Measurements from ENCODE around the gene ADAR.

Gene ADAR

GRCh38 chr1:154533952-154534844 is 73.8 kb downstream of the ADAR start:
- no peak for DNase-seq (ENCODE audit: low read depth)
- TF ChIP-seq CTCF (IDR thresholded peaks at IDR 0.05; ENCODE audit: control insufficient read depth, insufficient read depth, low read depth, low read length, missing control alignments): peak; percentile 56
- no peak overlapping the region for H3K4me3 ChIP-seq (ENCODE audit: control insufficient read depth, low read depth, low read length)

Measured in AG09309 (cell line).